ENCODE measurements around the gene TMEM63B. TPM values are rescaled to one million over a fixed set of nuclear protein-coding genes. Genes with fewer than 3 reads are reported as not detected.
A peak's percentile ranks its signal among the peaks of the same experiment; 100 is the strongest.

Gene TMEM63B
- total RNA-seq, 4 donors from 2014 or later = 11.3 to 32.0 (median 23.9) TPM

GRCh38 chr6:44202972-44203750 is 75.8 kb downstream of the TMEM63B start:
- no peaks in the 10 kb centered on the region for H3K36me3 ChIP-seq
- no peaks in the 10 kb centered on the region for H3K27me3 ChIP-seq
- no peak overlapping the region for H3K4me3 ChIP-seq
- H3K4me1 ChIP-seq = no peaks in the 10 kb centered on the region
- no peaks in the 10 kb centered on the region for H3K9me3 ChIP-seq
- WGBS, 2 donors (ENCODE audit: low coverage in 1 of 2) = 58 to 64% methylated on average over 5 of the region's 11 CpGs
- peak overlapping the region in 2 of 4 donors; percentile 14 to 35 for H3K27ac ChIP-seq
- no peak for TF ChIP-seq CTCF (IDR thresholded peaks at IDR 0.05)
- no peak for TF ChIP-seq POLR2A (IDR thresholded peaks at IDR 0.05)
- no peak for TF ChIP-seq EP300 (IDR thresholded peaks at IDR 0.05)
- no peak for TF ChIP-seq POLR2AphosphoS5 (IDR thresholded peaks at IDR 0.05)
- no peak for ATAC-seq

GRCh38 chr6:44203955-44204354 is 76.6 kb downstream of the TMEM63B start:
- H3K27ac ChIP-seq = no peak overlapping the region
- H3K36me3 ChIP-seq = no peaks in the 10 kb centered on the region
- H3K4me1 ChIP-seq = no peaks in the 10 kb centered on the region
- 97 to 100% methylated on average over 4 to 5 of the region's 6 CpGs for WGBS, 2 donors (ENCODE audit: low coverage in 1 of 2)
- ATAC-seq = no peak
- H3K9me3 ChIP-seq = no peaks in the 10 kb centered on the region
- TF ChIP-seq EP300 (IDR thresholded peaks at IDR 0.05) (no peak), POLR2A (IDR thresholded peaks at IDR 0.05) (no peak), POLR2AphosphoS5 (IDR thresholded peaks at IDR 0.05) (no peak), CTCF (IDR thresholded peaks at IDR 0.05) (no peak)
- H3K4me3 ChIP-seq = no peak overlapping the region
- H3K27me3 ChIP-seq = no peaks in the 10 kb centered on the region

Other genes starting within 250 kb of the TMEM63B start
- 10 to 100 TPM; 31.6 to 40.5 (median 35.8) TPM for gene MRPL14, start 102 bp upstream of the TMEM63B start, total RNA-seq
- gene CAPN11, start 31.3 kb downstream of the TMEM63B start, total RNA-seq = under 1 TPM in 3 of 4 donors, not detected in 1; 0.19 to 0.45 (median 0.27) TPM
- 1 to 10 TPM in 1 of 4 donors, not detected in 3; 1.4 TPM for gene MYMX, start 89.4 kb downstream of the TMEM63B start, total RNA-seq
- gene SLC29A1, start 96.0 kb downstream of the TMEM63B start, total RNA-seq = 100 to 1,000 TPM; 101 to 281 (median 134) TPM
- gene HSP90AB1, start 119.5 kb downstream of the TMEM63B start, total RNA-seq = 100 to 1,000 TPM; 553 to 749 (median 626) TPM
- gene SLC35B2, start 130.0 kb downstream of the TMEM63B start, total RNA-seq = 10 to 100 TPM; 21.3 to 34.0 (median 25.6) TPM
- gene NFKBIE, start 138.0 kb downstream of the TMEM63B start, total RNA-seq = 10 to 100 TPM in 1 of 4 donors, 1 to 10 TPM in 3; 4.2 to 13.4 (median 5.7) TPM
- under 1 TPM in 2 of 4 donors, not detected in 2; 0.27 to 0.69 TPM for gene TMEM151B, start 142.9 kb downstream of the TMEM63B start, total RNA-seq
- 1 to 10 TPM; 6.1 to 9.4 (median 6.9) TPM for gene AARS2, start 185.8 kb downstream of the TMEM63B start, total RNA-seq
- not detected for gene SPATS1, start 215.1 kb downstream of the TMEM63B start, total RNA-seq